ENCODE measurements around the gene CDH23.

The CDH23 gene

GRCh38 chr10:71848325-71849275, 451.9 kb downstream of the CDH23 start:
- DNase-seq = no peak

GRCh38 chr10:71849461-71849908, 452.8 kb downstream of the CDH23 start:
- no peak for DNase-seq

- DNase-seq = no peak
These were observed 453.5 kb downstream of the CDH23 start for GRCh38 chr10:71850021-71850742.

- DNase-seq = peak; percentile 98 to 99
These were observed 454.2 kb downstream of the CDH23 start, which contains the start of gene PSAP for GRCh38 chr10:71850743-71851464. Gene PSAP, minus strand, starts transcription at chr10:71851251. Its CDS starts 30 bp downstream, at chr10:71851221.

- DNase-seq = peak in 1 of 2 donors; percentile 32
These were observed 454.9 kb downstream of the CDH23 start for GRCh38 chr10:71851465-71852095.

- peak in 1 of 2 donors; percentile 55 for DNase-seq
These were observed 455.7 kb downstream of the CDH23 start for GRCh38 chr10:71852355-71852937.

- no peak for DNase-seq
These were observed 457.3 kb downstream of the CDH23 start for GRCh38 chr10:71854031-71854430.

- DNase-seq = no peak
These were observed 459.9 kb downstream of the CDH23 start for GRCh38 chr10:71856619-71857018.

GRCh38 chr10:71857934-71858890, 461.5 kb downstream of the CDH23 start:
- peak in 1 of 2 donors; percentile 40 for DNase-seq

GRCh38 chr10:71860243-71861029, 463.7 kb downstream of the CDH23 start:
- peak in 1 of 2 donors; percentile 81 for DNase-seq

- no peak for DNase-seq
These were observed 466.5 kb downstream of the CDH23 start for GRCh38 chr10:71863203-71863602.

GRCh38 chr10:71864911-71865361, 468.2 kb downstream of the CDH23 start:
- DNase-seq = peak in 1 of 2 donors; percentile 31

Data from CD4-positive, alpha-beta T cell treated with Interleukin-1 beta for 1 hour (primary cell).